GM23248 (cell line): ENCODE data around the gene EDIL3. TPM values are rescaled to one million over a fixed set of nuclear protein-coding genes. Genes with fewer than 3 reads are reported as not detected.

ENCODE experiments used
- DNase-seq: peaks from one replicate; pipeline ENCODE4 v3.0.0-alpha.2; 2015
- H2AFZ ChIP-seq: fragments of 200-600 bp; sonication (generic); 2 replicates; pipeline ENCODE4 v1.6.1; 2016; ENCODE audit warnings: antibody characterized with exemption
- H3F3A ChIP-seq: fragments of 200-600 bp; sonication (generic); 2 replicates; pipeline ENCODE4 v1.6.1; 2016; ENCODE audit warnings: mild to moderate bottlenecking, antibody characterized with exemption, mixed run types; ENCODE audit not compliant: insufficient read depth
- H3K27ac ChIP-seq: fragments of 200-600 bp; sonication (generic); 2 replicates; pipeline ENCODE4 v1.5.1; 2016; ENCODE audit warnings: mild to moderate bottlenecking
- H3K27me3 ChIP-seq: fragments of 200-600 bp; sonication (generic); replicated peaks from 2 replicates; pipeline ENCODE4 v1.6.1; 2016; ENCODE audit warnings: mild to moderate bottlenecking; ENCODE audit not compliant: insufficient read depth
- H3K36me3 ChIP-seq: fragments of 200-600 bp; sonication (generic); 2 replicates; pipeline ENCODE4 v1.6.1; 2016; ENCODE audit warnings: low read depth, mild to moderate bottlenecking
- H3K4me1 ChIP-seq: fragments of 200-600 bp; sonication (generic); 2 replicates; pipeline ENCODE4 v1.6.1; 2016; ENCODE audit warnings: mild to moderate bottlenecking; ENCODE audit not compliant: insufficient read depth
- H3K4me2 ChIP-seq: fragments of 200-600 bp; sonication (generic); one replicate; pipeline ENCODE4 v1.6.1; 2016; ENCODE audit warnings: mild to moderate bottlenecking; ENCODE audit not compliant: unreplicated experiment
- H3K4me3 ChIP-seq: fragments of 200-600 bp; sonication (generic); 2 replicates; pipeline ENCODE4 v1.5.1; 2016; ENCODE audit warnings: mild to moderate bottlenecking
- H3K79me2 ChIP-seq: fragments of 200-600 bp; sonication (generic); 2 replicates; pipeline ENCODE4 v1.6.1; 2016; ENCODE audit warnings: mild to moderate bottlenecking; ENCODE audit not compliant: insufficient read depth
- H3K9ac ChIP-seq: fragments of 200-600 bp; sonication (generic); 2 replicates; pipeline ENCODE4 v1.6.1; 2016; ENCODE audit warnings: mild to moderate bottlenecking
- H3K9me2 ChIP-seq: fragments of 200-600 bp; sonication (generic); 2 replicates; pipeline ENCODE4 v1.6.1; 2016; ENCODE audit warnings: mixed run types, mild to moderate bottlenecking, moderate library complexity; ENCODE audit not compliant: insufficient read depth
- H3K9me3 ChIP-seq: fragments of 200-600 bp; sonication (generic); one replicate; pipeline ENCODE4 v1.6.1; 2017; ENCODE audit warnings: low read depth
- H4K20me1 ChIP-seq: fragments of 200-600 bp; sonication (generic); 2 replicates; pipeline ENCODE4 v1.6.0; 2016; ENCODE audit not compliant: insufficient read depth
- EZH2 ChIP-seq: fragments of 200-600 bp; sonication (generic); IDR thresholded peaks from 2 replicates; pipeline ENCODE4 v1.6.1; 2018; ENCODE audit warnings: antibody characterized with exemption, mild to moderate bottlenecking; ENCODE audit not compliant: insufficient read depth, poor library complexity, severe bottlenecking
- EZH2phosphoT487 ChIP-seq: fragments of 200-600 bp; sonication (generic); IDR thresholded peaks from 2 replicates; pipeline ENCODE4 v1.6.1; 2018; ENCODE audit warnings: antibody characterized with exemption, moderate library complexity, mild to moderate bottlenecking, low read depth; ENCODE audit not compliant: insufficient read depth
- WGBS, 2 experiments: methylation state at CpG; one replicate each; pipeline ENCODE4 v1.1.6; 2015 to 2017; ENCODE audit warnings: low lambda C conversion rate in 2 of 2, low coverage in 1 of 2; ENCODE audit errors: missing lambda C conversion rate in 2 of 2; 5-methylcytosine and 5-hydroxymethylcytosine counted together
- in situ Hi-C: fragments of 300-500 bp; cut with MboI; formaldehyde crosslinking; loops from 2 replicates; pipeline ENCODE4 v1.15.0; 2020
- polyA plus RNA-seq: library from polyadenylated mRNA; unstranded; fragments of >200 nt; fragmentation: Nextera tagmentation; extraction: Ambion mirVana; gene quantifications from 2 replicates; pipeline ENCODE4 v1.2.1, GENCODE V29; 2016
- total RNA-seq: library from RNA; depleted of rRNA; stranded (reverse); fragments of >200 nt; shearing (Covaris generic); gene quantifications from 2 replicates; pipeline ENCODE4 v1.2.3, GENCODE V29; 2014

Gene EDIL3
- total and polyA plus RNA-seq, 2 experiments from 2014 or later = 17.7 to 24.1 TPM

GRCh38 chr5:83937837-83938236 lies 446.8 kb downstream of the EDIL3 start:
- Histone ChIP-seq H3K79me2 (no peaks in the 10 kb centered on the region), H3K27ac (no peak overlapping the region), H4K20me1 (no peaks in the 10 kb centered on the region), H3K27me3 (no peaks in the 10 kb centered on the region), H3K4me1 (no peaks in the 10 kb centered on the region), H3K9ac (no peak overlapping the region), H3K36me3 (no peaks in the 10 kb centered on the region), H3K4me2 (no peak overlapping the region), H3F3A (no peaks in the 10 kb centered on the region), H3K9me3 (no peaks in the 10 kb centered on the region), H3K4me3 (no peak overlapping the region), H3K9me2 (no peaks in the 10 kb centered on the region), H2AFZ (peak overlapping the region; percentile 39; the same call in 1 of the 2 replicates)
- DNase-seq = no peak
- 37 to 55% methylated on average over 1 of the region's 1 CpG for WGBS, 2 experiments
- in situ Hi-C loops = no loop called here
- no peak for TF ChIP-seq EZH2
- no peak for TF ChIP-seq EZH2phosphoT487

- Histone ChIP-seq H3K9me3 (no peaks in the 10 kb centered on the region), H3K4me1 (peaks cover under 1% of the 10 kb centered on the region; the same call in 1 of the 2 replicates), H3K4me3 (no peak overlapping the region), H3K27ac (no peak overlapping the region), H3K27me3 (no peaks in the 10 kb centered on the region), H2AFZ (no peak overlapping the region), H3K36me3 (no peaks in the 10 kb centered on the region), H3F3A (no peaks in the 10 kb centered on the region), H4K20me1 (no peaks in the 10 kb centered on the region), H3K9me2 (no peaks in the 10 kb centered on the region), H3K79me2 (no peaks in the 10 kb centered on the region), H3K9ac (no peak overlapping the region), H3K4me2 (no peak overlapping the region)
- in situ Hi-C loops = no loop called here
- TF ChIP-seq EZH2phosphoT487 (no peak), EZH2 (no peak)
- DNase-seq = no peak
Observed at GRCh38 chr5:83931969-83932368, 452.7 kb downstream of the EDIL3 start.

GRCh38 chr5:83927140-83927733 lies 457.4 kb downstream of the EDIL3 start:
- H2AFZ ChIP-seq = peak overlapping the region; percentile 37; the same call in 1 of the 2 replicates
- peaks cover 39% of the 10 kb centered on the region for H3K4me1 ChIP-seq
- TF ChIP-seq EZH2 = no peak
- TF ChIP-seq EZH2phosphoT487 = no peak
- H3K27ac ChIP-seq = no peak overlapping the region
- H3K9ac ChIP-seq = no peak overlapping the region
- peaks cover 37% of the 10 kb centered on the region for H3F3A ChIP-seq
- in situ Hi-C loops = loop anchor here (10.0 kb wide), 1 partner anchor 328 kb away; no protein-coding TSS in a partner anchor
- no peaks in the 10 kb centered on the region for H3K9me2 ChIP-seq
- no peak overlapping the region for H3K4me3 ChIP-seq
- no peaks in the 10 kb centered on the region for H3K9me3 ChIP-seq
- H3K79me2 ChIP-seq = no peaks in the 10 kb centered on the region
- H3K4me2 ChIP-seq = no peak overlapping the region
- peak; percentile 69 for DNase-seq
- no peaks in the 10 kb centered on the region for H4K20me1 ChIP-seq
- 6 to 10% methylated on average over 4 of the region's 4 CpGs for WGBS, 2 experiments
- H3K36me3 ChIP-seq = no peaks in the 10 kb centered on the region
- H3K27me3 ChIP-seq = no peaks in the 10 kb centered on the region

GRCh38 chr5:83925955-83926337 lies 458.7 kb downstream of the EDIL3 start:
- peak overlapping the region; percentile 31; the same call in 1 of the 2 replicates for H3K4me3 ChIP-seq
- WGBS, 2 experiments = 75 to 77% methylated on average over 3 of the region's 3 CpGs
- peaks cover 39% of the 10 kb centered on the region for H3K4me1 ChIP-seq
- H2AFZ ChIP-seq = peak overlapping the region; percentile 57
- no peak for DNase-seq
- H4K20me1 ChIP-seq = no peaks in the 10 kb centered on the region
- H3K27me3 ChIP-seq = no peaks in the 10 kb centered on the region
- no peaks in the 10 kb centered on the region for H3K79me2 ChIP-seq
- peak overlapping the region; percentile 14; the same call in 1 of the 2 replicates for H3K9ac ChIP-seq
- no peaks in the 10 kb centered on the region for H3K9me3 ChIP-seq
- H3F3A ChIP-seq = peaks cover 37% of the 10 kb centered on the region
- H3K4me2 ChIP-seq = peak overlapping the region; percentile 44
- no peaks in the 10 kb centered on the region for H3K9me2 ChIP-seq
- no peaks in the 10 kb centered on the region for H3K36me3 ChIP-seq
- peak overlapping the region; percentile 69 for H3K27ac ChIP-seq
- in situ Hi-C loops = loop anchor here (10.0 kb wide), 1 partner anchor 329 kb away; no protein-coding TSS in a partner anchor
- TF ChIP-seq EZH2 = no peak
- TF ChIP-seq EZH2phosphoT487 = no peak
